Liver (tissue), 9 donors: Measurements from ENCODE around the gene SH3TC2. TPM values are rescaled to one million over a fixed set of nuclear protein-coding genes. Genes with fewer than 3 reads are reported as not detected.

Experiments used
- DNase-seq: peaks from one replicate; pipeline ENCODE4 v3.0.0-alpha.2; 2017; ENCODE audit warnings: low spot score
- H3K27ac ChIP-seq, 2 donors: one replicate each; pipeline ENCODE4 v1.7.0; 2013; ENCODE audit warnings: inconsistent platforms in 2 of 2, low read length in 2 of 2, control low read depth in 1 of 2, low read depth in 1 of 2, mild to moderate bottlenecking in 1 of 2
- H3K27me3 ChIP-seq, 4 donors: one replicate each; pipeline versions ENCODE4 v1.6.1 to v1.7.0; 2013; ENCODE audit warnings: low read length in 3 of 4, inconsistent platforms in 1 of 4, mild to moderate bottlenecking in 1 of 4, moderate library complexity in 1 of 4; ENCODE audit not compliant: control insufficient read depth in 4 of 4, insufficient read depth in 4 of 4
- H3K36me3 ChIP-seq, 4 donors: one replicate each; pipeline versions ENCODE4 v1.6.1 to v1.7.0; 2013; ENCODE audit warnings: low read length in 3 of 4, mild to moderate bottlenecking in 3 of 4, low read depth in 1 of 4, moderate library complexity in 1 of 4; ENCODE audit not compliant: control insufficient read depth in 4 of 4, insufficient read depth in 3 of 4
- H3K4me1 ChIP-seq, 4 donors: one replicate each; pipeline versions ENCODE4 v1.6.1 to v1.7.0; 2013; ENCODE audit warnings: low read length in 3 of 4, mild to moderate bottlenecking in 3 of 4, moderate library complexity in 1 of 4; ENCODE audit not compliant: control insufficient read depth in 4 of 4, insufficient read depth in 4 of 4
- H3K4me3 ChIP-seq, 3 donors: one replicate each; pipeline versions ENCODE4 v1.6.1 to v1.7.0; 2013; ENCODE audit warnings: low read length in 3 of 3, control low read depth in 1 of 3, low read depth in 1 of 3, mild to moderate bottlenecking in 1 of 3
- H3K9ac ChIP-seq, 2 donors: one replicate each; pipeline ENCODE4 v1.7.0; 2013; ENCODE audit warnings: low read length in 2 of 2, mild to moderate bottlenecking in 2 of 2, moderate library complexity in 2 of 2, control low read depth in 1 of 2, low read depth in 1 of 2
- H3K9me3 ChIP-seq, 4 donors: one replicate each; pipeline versions ENCODE4 v1.6.1 to v1.7.0; 2013; ENCODE audit warnings: low read length in 3 of 4; ENCODE audit not compliant: control insufficient read depth in 4 of 4
- ATF3 ChIP-seq: IDR thresholded peaks from 2 replicates; pipeline ENCODE4 v1.6.1; 2016; ENCODE audit warnings: antibody characterized with exemption
- CTCF ChIP-seq: fragments of 150-350 bp; IDR thresholded peaks from 2 replicates; pipeline ENCODE4 v1.5.1; 2017; ENCODE audit warnings: improper control_type of control experiment, low read depth, low read length; ENCODE audit not compliant: missing input control
- EGR1 ChIP-seq, 2 donors: IDR thresholded peaks; 2 replicates each; pipeline ENCODE4 v1.6.1; 2016 to 2018; ENCODE audit warnings: antibody characterized with exemption in 2 of 2, low read depth in 2 of 2
- FOXA1 ChIP-seq: IDR thresholded peaks from 2 replicates; pipeline ENCODE4 v1.6.1; 2016; ENCODE audit warnings: antibody characterized with exemption
- FOXA2 ChIP-seq: IDR thresholded peaks from 2 replicates; pipeline ENCODE4 v1.6.1; 2016; ENCODE audit warnings: antibody characterized with exemption
- GABPA ChIP-seq, 2 donors: IDR thresholded peaks in 1 of 2; conservative IDR thresholded peaks in 1 of 2; 2 replicates each; pipeline ENCODE4 v1.6.1; 2016; ENCODE audit warnings: antibody characterized with exemption in 2 of 2, mild to moderate bottlenecking in 1 of 2, moderate library complexity in 1 of 2
- HNF4A ChIP-seq, 2 donors: conservative IDR thresholded peaks; 2 replicates each; pipeline ENCODE4 v1.6.1; 2016; ENCODE audit warnings: antibody characterized with exemption in 2 of 2, mild to moderate bottlenecking in 2 of 2
- HNF4G ChIP-seq: IDR thresholded peaks from 2 replicates; pipeline ENCODE4 v1.6.1; 2016; ENCODE audit warnings: antibody characterized with exemption
- JUND ChIP-seq, 2 donors: IDR thresholded peaks; 2 replicates each; pipeline ENCODE4 v1.6.1; 2016; ENCODE audit warnings: antibody characterized with exemption in 2 of 2
- NR2F2 ChIP-seq: IDR thresholded peaks from 2 replicates; pipeline ENCODE4 v1.6.1; 2016; ENCODE audit warnings: antibody characterized with exemption
- RAD21 ChIP-seq, 2 donors: IDR thresholded peaks; 2 replicates each; pipeline ENCODE4 v1.6.1; 2016; ENCODE audit warnings: antibody characterized with exemption in 2 of 2, mild to moderate bottlenecking in 2 of 2
- REST ChIP-seq: IDR thresholded peaks from 2 replicates; pipeline ENCODE4 v1.6.1; 2016; ENCODE audit warnings: antibody characterized with exemption, mild to moderate bottlenecking
- RXRA ChIP-seq, 2 donors: IDR thresholded peaks; 2 replicates each; pipeline ENCODE4 v1.6.1; 2017 to 2018; ENCODE audit warnings: antibody characterized with exemption in 2 of 2, mild to moderate bottlenecking in 1 of 2
- SP1 ChIP-seq: IDR thresholded peaks from 2 replicates; pipeline ENCODE4 v1.6.1; 2018; ENCODE audit warnings: antibody characterized with exemption, mild to moderate bottlenecking
- TAF1 ChIP-seq: conservative IDR thresholded peaks from 2 replicates; pipeline ENCODE4 v1.6.1; 2016; ENCODE audit warnings: antibody characterized with exemption, mild to moderate bottlenecking
- YY1 ChIP-seq: IDR thresholded peaks from 2 replicates; pipeline ENCODE4 v1.6.1; 2016; ENCODE audit warnings: antibody characterized with exemption, mild to moderate bottlenecking
- ZBTB33 ChIP-seq: IDR thresholded peaks from 2 replicates; pipeline ENCODE4 v1.6.1; 2016; ENCODE audit warnings: antibody characterized with exemption
- WGBS: extraction: QIAGEN DNeasy Blood & Tissue Kit; methylation state at CpG from one replicate; pipeline ENCODE4 v1.1.7; 2013; 5-methylcytosine and 5-hydroxymethylcytosine counted together
- polyA plus RNA-seq, 2 donors: library from polyadenylated mRNA; stranded (reverse) in 1 of 2; unstranded in 1 of 2; fragments of 200-250 nt in 1 of 2; fragments of >200 nt in 1 of 2; fragmentation: Nextera tagmentation in 1 of 2; extraction: Ambion mirVana in 1 of 2; gene quantifications; one replicate each; pipeline versions ENCODE4 v1.2.1 to v1.2.3, GENCODE V29; 2013 to 2015
- total RNA-seq, 2 donors: library from RNA; depleted of rRNA; stranded (reverse); fragments of >200 nt; gene quantifications; one replicate each; pipeline ENCODE4 v1.2.3, GENCODE V29; 2014
- TF ChIP-seq, protein P1 (sequence below): IDR thresholded peaks from 2 replicates; pipeline ENCODE4 v1.6.1; 2016; ENCODE audit warnings: antibody characterized with exemption
- donor health status: healthy.
- donor health status: healthy.
- donor health status: healthy.
- donor health status: healthy.
- donor health status: healthy.

SH3TC2 gene
- total and polyA plus RNA-seq, 4 donors = 0.31 to 6.2 (median 0.57) TPM

GRCh38 chr5:149046196-149046829 is 16.5 kb downstream of the SH3TC2 start:
- Histone ChIP-seq H3K36me3 (no peaks in the 10 kb centered on the region), H3K9me3 (no peaks in the 10 kb centered on the region), H3K27me3 (no peaks in the 10 kb centered on the region), H3K9ac (no peak overlapping the region), H3K27ac (no peak overlapping the region), H3K4me3 (no peak overlapping the region), H3K4me1 (no peaks in the 10 kb centered on the region)
- 86% methylated on average over 2 of the region's 2 CpGs for WGBS
- no peak for DNase-seq
- no peak for TF ChIP-seq GABPA (IDR thresholded peaks at IDR 0.05 in 1 of 2, conservative IDR thresholded peaks at IDR 0.05 in 1 of 2)
- TF ChIP-seq FOXA2 = no peak
- no peak for TF ChIP-seq JUND (IDR thresholded peaks at IDR 0.05)
- no peak for TF ChIP-seq HNF4G
- no peak for TF ChIP-seq SP1
- TF ChIP-seq FOXA1 = no peak
- no peak for TF ChIP-seq RAD21 (IDR thresholded peaks at IDR 0.05)
- no peak for TF ChIP-seq HNF4A (conservative IDR thresholded peaks at IDR 0.05)
- TF ChIP-seq TAF1 = no peak
- no peak for TF ChIP-seq ATF3
- TF ChIP-seq NR2F2 = no peak
- TF ChIP-seq, protein P1, sequence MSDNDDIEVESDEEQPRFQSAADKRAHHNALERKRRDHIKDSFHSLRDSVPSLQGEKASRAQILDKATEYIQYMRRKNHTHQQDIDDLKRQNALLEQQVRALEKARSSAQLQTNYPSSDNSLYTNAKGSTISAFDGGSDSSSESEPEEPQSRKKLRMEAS = no peak
- no peak for TF ChIP-seq RXRA (IDR thresholded peaks at IDR 0.05)
- TF ChIP-seq EGR1 (IDR thresholded peaks at IDR 0.05; ENCODE audit: low read depth in 2 of 2) = no peak
- no peak for TF ChIP-seq YY1
- no peak for TF ChIP-seq ZBTB33
- TF ChIP-seq REST = no peak

DNA sequence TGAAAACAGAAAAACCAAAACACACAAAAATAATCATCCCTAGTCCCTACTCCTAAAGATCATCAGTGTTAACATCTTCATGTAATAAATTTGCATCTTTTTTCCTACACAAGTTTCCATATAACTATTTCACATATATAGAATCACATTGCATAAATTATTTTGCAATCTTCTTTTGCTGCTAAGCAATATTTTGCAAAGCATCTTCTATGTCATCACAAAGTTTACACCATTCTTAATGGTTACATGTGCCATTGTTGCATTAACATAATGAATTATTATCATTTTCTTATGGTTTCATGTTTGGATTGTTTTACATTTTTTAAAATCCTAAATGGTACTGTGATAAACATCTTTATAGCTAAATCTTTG is 17.8 kb downstream of the SH3TC2 start:
- Histone ChIP-seq H3K27me3 (no peaks in the 10 kb centered on the region), H3K4me1 (peaks cover 0 to 5% (median 2%) of the 10 kb centered on the region in 4 donors), H3K9me3 (no peaks in the 10 kb centered on the region), H3K36me3 (no peaks in the 10 kb centered on the region), H3K9ac (no peak overlapping the region), H3K4me3 (no peak overlapping the region), H3K27ac (no peak overlapping the region)
- DNase-seq = no peak
- TF ChIP-seq REST (no peak), GABPA (IDR thresholded peaks at IDR 0.05 in 1 of 2, conservative IDR thresholded peaks at IDR 0.05 in 1 of 2) (no peak), RAD21 (IDR thresholded peaks at IDR 0.05) (no peak), YY1 (no peak), HNF4G (no peak), FOXA1 (no peak), FOXA2 (no peak), ZBTB33 (no peak), CTCF (no peak), JUND (IDR thresholded peaks at IDR 0.05) (no peak), SP1 (no peak), EGR1 (IDR thresholded peaks at IDR 0.05; ENCODE audit: low read depth in 2 of 2) (no peak)
